ENCODE data around the gene MAGI2.

Gene MAGI2

GRCh38 chr7:78159545-78159944 lies 1293.9 kb downstream of the MAGI2 start:
- no peak for DNase-seq

GRCh38 chr7:78153285-78153684 lies 1300.2 kb downstream of the MAGI2 start:
- DNase-seq = no peak

- DNase-seq = no peak
Observed at GRCh38 chr7:78151229-78151628, 1302.2 kb downstream of the MAGI2 start.

- no peak for DNase-seq
Observed at GRCh38 chr7:78149787-78150186, 1303.7 kb downstream of the MAGI2 start.

- DNase-seq = no peak
Observed at GRCh38 chr7:78148166-78148894, 1305.1 kb downstream of the MAGI2 start.

- no peak for DNase-seq
Observed at GRCh38 chr7:78146546-78146945, 1306.9 kb downstream of the MAGI2 start.

- no peak for DNase-seq
Observed at GRCh38 chr7:78143661-78144060, 1309.8 kb downstream of the MAGI2 start.

GRCh38 chr7:78141522-78142281 lies 1311.8 kb downstream of the MAGI2 start:
- DNase-seq = no peak

- no peak for DNase-seq
Observed at GRCh38 chr7:78140109-78140508, 1313.4 kb downstream of the MAGI2 start.

- DNase-seq = no peak
Observed at GRCh38 chr7:78139335-78139734, 1314.1 kb downstream of the MAGI2 start.

- no peak for DNase-seq
Observed at GRCh38 chr7:78134774-78135173, 1318.7 kb downstream of the MAGI2 start.

GRCh38 chr7:78134256-78134655 lies 1319.2 kb downstream of the MAGI2 start:
- DNase-seq = no peak

- no peak for DNase-seq
Observed at GRCh38 chr7:78130446-78131215, 1322.8 kb downstream of the MAGI2 start.

- DNase-seq = no peak
Observed at GRCh38 chr7:78129865-78130264, 1323.6 kb downstream of the MAGI2 start.

- no peak for DNase-seq
Observed at GRCh38 chr7:78127009-78127408, 1326.5 kb downstream of the MAGI2 start.

GRCh38 chr7:78125884-78126283 lies 1327.6 kb downstream of the MAGI2 start:
- no peak for DNase-seq

- DNase-seq = no peak
Observed at GRCh38 chr7:78124216-78124615, 1329.3 kb downstream of the MAGI2 start.

GRCh38 chr7:78121888-78122287 lies 1331.6 kb downstream of the MAGI2 start:
- DNase-seq = no peak

- DNase-seq = no peak
Observed at GRCh38 chr7:78118470-78118869, 1335.0 kb downstream of the MAGI2 start.

GRCh38 chr7:78115876-78116275 lies 1337.6 kb downstream of the MAGI2 start:
- DNase-seq = no peak

GRCh38 chr7:78114993-78115392 lies 1338.5 kb downstream of the MAGI2 start:
- DNase-seq = no peak

- DNase-seq = no peak
Observed at GRCh38 chr7:78112488-78112887, 1341.0 kb downstream of the MAGI2 start.

GRCh38 chr7:78111386-78111785 lies 1342.1 kb downstream of the MAGI2 start:
- no peak for DNase-seq

GRCh38 chr7:78103475-78103874 lies 1350.0 kb downstream of the MAGI2 start:
- no peak for DNase-seq

Measured in activated CD8-positive, alpha-beta memory T cell treated with anti-CD3 and anti-CD28 coated beads for 24 hours (primary cell).